ENCODE results near the gene MAPKAP1. TPM values are rescaled to one million over a fixed set of nuclear protein-coding genes. Genes with fewer than 3 reads are reported as not detected.

Gene MAPKAP1
- total and polyA plus RNA-seq, 9 of the 15 experiments (the other 6 are each of a cell fraction or from before 2014, with no cell fraction given), result 2.6 to 82.1 (median 61.1) TPM

DNA sequence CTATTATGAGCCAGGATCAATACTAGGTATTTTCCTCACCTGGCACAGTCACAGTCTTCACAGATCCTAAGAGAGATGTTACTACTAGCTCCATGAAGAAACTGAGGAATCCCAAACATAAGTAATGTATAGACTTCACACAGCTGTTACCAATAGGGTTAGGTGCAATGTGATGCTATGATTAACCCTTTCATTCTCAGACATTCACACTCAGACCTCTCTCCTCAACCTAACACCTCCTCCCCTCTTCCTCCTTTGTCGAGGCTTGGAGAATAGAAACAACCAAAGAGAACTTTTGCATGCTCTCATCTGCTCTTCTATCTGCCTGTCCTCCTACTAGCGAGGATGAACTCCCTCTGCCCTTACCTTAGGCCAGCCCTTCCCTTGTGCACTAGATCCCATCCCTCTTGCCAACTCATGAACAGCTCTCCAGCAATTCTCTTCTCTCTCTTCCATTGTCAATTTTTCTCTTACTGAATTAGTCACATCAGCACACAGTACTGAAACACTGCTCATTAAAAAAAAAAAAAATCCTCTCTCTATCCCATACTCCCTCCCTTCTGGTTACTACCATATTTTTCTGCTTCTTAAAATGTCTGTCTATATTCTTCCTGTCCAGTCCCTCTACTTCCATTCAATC lies 47.7 kb downstream of the MAPKAP1 start:
- CTCF ChIA-PET (ENCODE audit: low intra/inter-chr PET ratio), result no interaction called here
- Histone ChIP-seq H3K9me1 (ENCODE audit: control insufficient read depth, insufficient read depth, low read length) (no peaks in the 10 kb centered on the region), H3K9me3 (replicated peaks; ENCODE audit: control insufficient read depth, insufficient read depth, low read depth, low read length) (no peaks in the 10 kb centered on the region), H3K4me3 (no peak overlapping the region), H3K27me3 (ENCODE audit: control insufficient read depth in 2 of 2, insufficient read depth in 2 of 2, low read length in 2 of 2) (no peaks in the 10 kb centered on the region), H4K20me1 (replicated peaks; ENCODE audit: control insufficient read depth, insufficient read depth, low read length) (no peaks in the 10 kb centered on the region), H3K36me3 (ENCODE audit: control insufficient read depth, insufficient read depth, low read length) (peaks cover 18% of the 10 kb centered on the region; the same call in 1 of the 3 replicates), H3K27ac (ENCODE audit: extremely low read depth, low read depth, low read length) (no peak overlapping the region; the same call in 2 of the 3 replicates), H3K9ac (ENCODE audit: insufficient read depth in 1 of 2, low read depth in 2 of 2, low read length in 2 of 2) (no peak overlapping the region), H3K4me2 (ENCODE audit: insufficient read depth, low read length) (no peak overlapping the region), H2AFZ (ENCODE audit: low read depth, low read length) (no peak overlapping the region), H3K4me1 (replicated peaks in 1 of 2; ENCODE audit: control insufficient read depth in 2 of 2, insufficient read depth in 2 of 2, low read length in 2 of 2) (no peaks in the 10 kb centered on the region), H3K79me2 (ENCODE audit: control insufficient read depth, insufficient read depth, low read length) (no peaks in the 10 kb centered on the region)
- in situ Hi-C loops (cut with MboI) (no loop called here), intact Hi-C loops (cut with micrococcal nuclease) (no loop called here)
- ATAC-seq (no peak), DNase-seq (ENCODE audit: extremely low read depth in 1 of 4, low spot score in 3 of 4) (no peak), FAIRE-seq (no peak)
- WGBS (ENCODE audit: insufficient coverage, low coverage, missing lambda C conversion rate), result 68% methylated on average over 2 of the region's 2 CpGs
- BruUV-seq (replicated peaks), result no TSS peak
- POLR2A ChIA-PET, result no interaction called here
- TF ChIP-seq, protein P1, sequence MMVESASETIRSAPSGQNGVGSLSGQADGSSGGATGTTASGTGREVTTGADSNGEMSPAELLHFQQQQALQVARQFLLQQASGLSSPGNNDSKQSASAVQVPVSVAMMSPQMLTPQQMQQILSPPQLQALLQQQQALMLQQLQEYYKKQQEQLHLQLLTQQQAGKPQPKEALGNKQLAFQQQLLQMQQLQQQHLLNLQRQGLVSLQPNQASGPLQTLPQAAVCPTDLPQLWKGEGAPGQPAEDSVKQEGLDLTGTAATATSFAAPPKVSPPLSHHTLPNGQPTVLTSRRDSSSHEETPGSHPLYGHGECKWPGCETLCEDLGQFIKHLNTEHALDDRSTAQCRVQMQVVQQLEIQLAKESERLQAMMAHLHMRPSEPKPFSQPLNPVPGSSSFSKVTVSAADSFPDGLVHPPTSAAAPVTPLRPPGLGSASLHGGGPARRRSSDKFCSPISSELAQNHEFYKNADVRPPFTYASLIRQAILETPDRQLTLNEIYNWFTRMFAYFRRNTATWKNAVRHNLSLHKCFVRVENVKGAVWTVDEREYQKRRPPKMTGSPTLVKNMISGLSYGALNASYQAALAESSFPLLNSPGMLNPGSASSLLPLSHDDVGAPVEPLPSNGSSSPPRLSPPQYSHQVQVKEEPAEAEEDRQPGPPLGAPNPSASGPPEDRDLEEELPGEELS (CRISPR knock-in tag; IDR thresholded peaks at IDR 0.05; ENCODE audit: borderline replicate concordance), result no peak
- TF ChIP-seq TAL1 (IDR thresholded peaks at IDR 0.05) (no peak), BCOR (IDR thresholded peaks at IDR 0.05) (no peak), RBM15 (IDR thresholded peaks at IDR 0.05; ENCODE audit: insufficient read depth, low read length) (no peak), JUNB (CRISPR knock-in tag; conservative IDR thresholded peaks at IDR 0.05) (no peak)
- TF ChIP-seq, protein P2, sequence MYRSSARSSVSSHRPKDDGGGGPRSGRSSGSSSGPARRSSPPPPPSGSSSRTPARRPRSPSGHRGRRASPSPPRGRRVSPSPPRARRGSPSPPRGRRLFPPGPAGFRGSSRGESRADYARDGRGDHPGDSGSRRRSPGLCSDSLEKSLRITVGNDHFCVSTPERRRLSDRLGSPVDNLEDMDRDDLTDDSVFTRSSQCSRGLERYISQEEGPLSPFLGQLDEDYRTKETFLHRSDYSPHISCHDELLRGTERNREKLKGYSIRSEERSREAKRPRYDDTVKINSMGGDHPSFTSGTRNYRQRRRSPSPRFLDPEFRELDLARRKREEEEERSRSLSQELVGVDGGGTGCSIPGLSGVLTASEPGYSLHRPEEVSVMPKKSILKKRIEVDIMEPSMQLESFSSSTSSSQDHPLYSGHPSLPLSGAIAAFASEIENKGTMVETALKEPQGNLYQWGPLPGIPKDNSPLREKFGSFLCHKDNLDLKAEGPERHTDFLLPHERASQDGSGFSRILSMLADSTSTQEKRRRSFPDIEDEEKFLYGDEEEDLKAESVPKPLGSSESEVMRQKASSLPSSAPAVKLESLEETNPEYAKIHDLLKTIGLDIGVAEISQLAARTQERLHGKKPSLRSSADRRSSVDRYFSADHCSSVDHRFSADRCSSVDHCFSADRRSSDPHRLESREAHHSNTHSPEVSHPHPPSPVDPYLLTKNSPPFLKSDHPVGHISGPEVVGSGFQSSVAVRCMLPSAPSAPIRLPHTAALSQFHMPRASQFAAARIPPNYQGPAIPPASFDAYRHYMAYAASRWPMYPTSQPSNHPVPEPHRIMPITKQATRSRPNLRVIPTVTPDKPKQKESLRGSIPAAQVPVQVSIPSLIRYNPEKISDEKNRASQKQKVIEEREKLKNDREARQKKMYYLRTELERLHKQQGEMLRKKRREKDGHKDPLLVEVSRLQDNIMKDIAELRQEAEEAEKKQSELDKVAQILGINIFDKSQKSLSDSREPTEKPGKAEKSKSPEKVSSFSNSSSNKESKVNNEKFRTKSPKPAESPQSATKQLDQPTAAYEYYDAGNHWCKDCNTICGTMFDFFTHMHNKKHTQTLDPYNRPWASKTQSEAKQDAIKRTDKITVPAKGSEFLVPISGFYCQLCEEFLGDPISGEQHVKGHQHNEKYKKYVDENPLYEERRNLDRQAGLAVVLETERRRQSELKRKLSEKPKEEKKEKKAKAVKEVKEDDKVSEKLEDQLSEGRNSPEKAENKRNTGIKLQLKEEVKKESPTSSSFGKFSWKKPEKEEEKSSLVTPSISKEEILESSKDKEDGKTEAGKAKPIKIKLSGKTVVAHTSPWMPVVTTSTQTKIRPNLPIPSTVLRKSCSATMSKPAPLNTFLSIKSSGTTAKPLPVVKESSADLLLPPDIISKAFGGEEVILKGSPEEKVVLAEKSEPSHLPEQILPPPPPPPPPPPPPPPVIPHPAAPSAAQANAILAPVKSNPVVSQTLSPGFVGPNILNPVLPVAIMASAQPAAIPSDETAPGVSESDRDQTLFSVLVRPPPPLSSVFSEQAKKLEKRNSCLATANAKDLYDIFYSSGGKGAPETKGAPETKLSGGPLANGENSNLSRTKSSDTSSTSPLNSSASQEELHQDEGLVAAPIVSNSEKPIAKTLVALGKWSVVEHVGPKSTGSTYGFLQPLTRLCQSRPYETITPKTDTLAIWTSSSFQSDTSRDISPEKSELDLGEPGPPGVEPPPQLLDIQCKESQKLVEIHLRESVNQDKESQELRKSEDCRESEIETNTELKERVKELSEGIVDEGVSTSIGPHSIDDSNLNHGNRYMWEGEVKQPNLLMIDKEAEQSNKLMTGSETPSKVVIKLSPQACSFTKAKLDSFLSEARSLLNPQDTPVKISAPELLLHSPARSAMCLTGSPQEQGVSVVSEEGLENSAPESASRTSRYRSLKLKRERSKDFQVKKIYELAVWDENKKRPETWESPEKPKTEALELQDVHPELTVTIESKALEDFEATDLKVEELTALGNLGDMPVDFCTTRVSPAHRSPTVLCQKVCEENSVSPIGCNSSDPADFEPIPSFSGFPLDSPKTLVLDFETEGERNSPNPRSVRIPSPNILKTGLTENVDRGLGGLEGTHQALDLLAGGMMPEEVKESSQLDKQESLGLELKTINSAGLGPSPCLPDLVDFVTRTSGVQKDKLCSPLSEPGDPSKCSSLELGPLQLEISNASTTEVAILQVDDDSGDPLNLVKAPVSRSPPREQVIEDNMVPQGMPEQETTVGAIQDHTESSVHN (IDR thresholded peaks at IDR 0.05; ENCODE audit: borderline replicate concordance in 1 of 2, low read depth in 1 of 2), result no peak
- TF ChIP-seq, protein P3, sequence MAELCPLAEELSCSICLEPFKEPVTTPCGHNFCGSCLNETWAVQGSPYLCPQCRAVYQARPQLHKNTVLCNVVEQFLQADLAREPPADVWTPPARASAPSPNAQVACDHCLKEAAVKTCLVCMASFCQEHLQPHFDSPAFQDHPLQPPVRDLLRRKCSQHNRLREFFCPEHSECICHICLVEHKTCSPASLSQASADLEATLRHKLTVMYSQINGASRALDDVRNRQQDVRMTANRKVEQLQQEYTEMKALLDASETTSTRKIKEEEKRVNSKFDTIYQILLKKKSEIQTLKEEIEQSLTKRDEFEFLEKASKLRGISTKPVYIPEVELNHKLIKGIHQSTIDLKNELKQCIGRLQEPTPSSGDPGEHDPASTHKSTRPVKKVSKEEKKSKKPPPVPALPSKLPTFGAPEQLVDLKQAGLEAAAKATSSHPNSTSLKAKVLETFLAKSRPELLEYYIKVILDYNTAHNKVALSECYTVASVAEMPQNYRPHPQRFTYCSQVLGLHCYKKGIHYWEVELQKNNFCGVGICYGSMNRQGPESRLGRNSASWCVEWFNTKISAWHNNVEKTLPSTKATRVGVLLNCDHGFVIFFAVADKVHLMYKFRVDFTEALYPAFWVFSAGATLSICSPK (IDR thresholded peaks at IDR 0.05; ENCODE audit: borderline replicate concordance), result no peak
- TF ChIP-seq, protein P4, sequence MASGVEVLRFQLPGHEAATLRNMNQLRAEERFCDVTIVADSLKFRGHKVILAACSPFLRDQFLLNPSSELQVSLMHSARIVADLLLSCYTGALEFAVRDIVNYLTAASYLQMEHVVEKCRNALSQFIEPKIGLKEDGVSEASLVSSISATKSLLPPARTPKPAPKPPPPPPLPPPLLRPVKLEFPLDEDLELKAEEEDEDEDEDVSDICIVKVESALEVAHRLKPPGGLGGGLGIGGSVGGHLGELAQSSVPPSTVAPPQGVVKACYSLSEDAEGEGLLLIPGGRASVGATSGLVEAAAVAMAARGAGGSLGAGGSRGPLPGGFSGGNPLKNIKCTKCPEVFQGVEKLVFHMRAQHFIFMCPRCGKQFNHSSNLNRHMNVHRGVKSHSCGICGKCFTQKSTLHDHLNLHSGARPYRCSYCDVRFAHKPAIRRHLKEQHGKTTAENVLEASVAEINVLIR (CRISPR knock-in tag; IDR thresholded peaks at IDR 0.05), result no peak

All from K562 (cell line).